Nasal cavity respiratory epithelium epithelial cell of viscerocranial mucosa (primary cell): Measurements from ENCODE around the gene GSTM1. TPM values are rescaled to one million over a fixed set of nuclear protein-coding genes. Genes with fewer than 3 reads are reported as not detected.

Experiments
- total RNA-seq: library from RNA; depleted of rRNA; stranded (reverse); fragments of >200 nt; gene quantifications from 2 replicates; pipeline ENCODE4 v1.2.3, GENCODE V29; 2014

Gene GSTM1
- total RNA-seq: 1.4 TPM in 1 of 2 replicates, not detected in the other

DNA sequence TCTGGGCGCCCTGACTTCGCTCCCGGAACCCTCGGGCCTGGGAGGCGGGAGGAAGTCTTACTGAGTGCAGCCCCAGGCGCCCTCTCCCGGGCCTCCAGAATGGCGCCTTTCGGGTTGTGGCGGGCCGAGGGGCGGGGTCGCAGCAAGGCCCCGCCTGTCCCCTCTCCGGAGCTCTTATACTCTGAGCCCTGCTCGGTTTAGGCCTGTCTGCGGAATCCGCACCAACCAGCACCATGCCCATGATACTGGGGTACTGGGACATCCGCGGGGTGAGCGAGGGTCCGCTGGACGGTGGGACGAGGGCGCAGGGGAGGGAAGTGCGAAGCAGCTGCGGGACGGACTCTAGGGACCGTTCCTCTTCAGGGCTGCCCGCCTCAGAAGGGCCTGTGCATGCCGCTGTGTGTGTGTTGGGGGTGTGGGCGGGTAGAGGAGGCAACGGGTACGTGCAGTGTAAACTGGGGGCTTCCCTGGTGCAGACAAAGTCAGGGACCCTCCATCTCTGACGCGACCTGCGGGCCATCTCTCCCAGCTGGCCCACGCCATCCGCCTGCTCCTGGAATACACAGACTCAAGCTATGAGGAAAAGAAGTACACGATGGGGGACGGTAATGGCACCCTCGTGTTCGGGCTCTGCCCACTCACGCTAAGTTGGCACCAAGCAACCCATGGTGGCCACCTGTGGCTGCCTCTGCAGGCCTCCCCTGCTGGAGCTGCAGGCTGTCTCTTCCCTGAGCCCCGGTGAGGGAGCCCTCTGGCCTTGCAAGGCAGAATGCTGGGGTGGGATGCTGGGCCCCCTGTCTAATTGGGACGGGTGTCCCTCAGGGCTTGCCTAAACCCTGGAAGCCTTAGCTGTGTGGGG, at the start of gene GSTM1:
Gene GSTM1, plus strand, starts transcription at position 177 of the 859 bp plus-strand sequence. Its CDS starts 57 bp downstream, at position 234.

DNA sequence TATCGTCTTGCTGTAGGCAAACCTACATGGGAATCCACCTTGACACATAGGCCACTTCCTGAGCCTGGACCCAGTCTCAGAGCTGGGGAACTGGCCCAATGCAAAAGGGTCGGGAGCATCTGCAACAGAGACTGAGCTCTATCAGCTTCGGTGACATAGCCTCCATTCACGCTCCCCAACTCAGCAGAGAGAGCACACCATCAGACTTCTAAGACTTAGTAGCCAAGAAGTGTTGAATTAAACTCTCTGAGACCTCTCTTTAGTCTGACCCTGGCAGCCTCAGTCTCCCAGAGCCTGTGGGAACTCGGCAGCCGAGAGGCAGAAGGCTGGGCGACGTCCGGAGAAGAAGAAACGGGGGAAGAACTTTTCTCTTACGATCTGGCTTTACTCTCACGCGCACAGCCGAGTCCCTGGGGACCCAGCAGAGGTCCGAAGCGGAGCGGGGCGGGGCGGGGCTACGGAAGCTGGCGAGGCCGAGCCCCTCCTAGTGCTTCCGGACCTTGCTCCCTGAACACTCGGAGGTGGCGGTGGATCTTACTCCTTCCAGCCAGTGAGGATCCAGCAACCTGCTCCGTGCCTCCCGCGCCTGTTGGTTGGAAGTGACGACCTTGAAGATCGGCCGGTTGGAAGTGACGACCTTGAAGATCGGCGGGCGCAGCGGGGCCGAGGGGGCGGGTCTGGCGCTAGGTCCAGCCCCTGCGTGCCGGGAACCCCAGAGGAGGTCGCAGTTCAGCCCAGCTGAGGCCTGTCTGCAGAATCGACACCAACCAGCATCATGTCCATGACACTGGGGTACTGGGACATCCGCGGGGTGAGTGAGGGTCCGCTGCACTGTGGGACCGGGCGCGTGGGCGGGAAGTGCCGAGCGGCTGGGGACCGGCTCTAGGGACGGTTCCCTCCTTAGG, 31.8 kb upstream of the GSTM1 start, which contains the start of gene GSTM4:
Gene GSTM4, plus strand, starts transcription at position 485 of the 905 bp plus-strand sequence. Its CDS starts 291 bp downstream, at position 776.

DNA sequence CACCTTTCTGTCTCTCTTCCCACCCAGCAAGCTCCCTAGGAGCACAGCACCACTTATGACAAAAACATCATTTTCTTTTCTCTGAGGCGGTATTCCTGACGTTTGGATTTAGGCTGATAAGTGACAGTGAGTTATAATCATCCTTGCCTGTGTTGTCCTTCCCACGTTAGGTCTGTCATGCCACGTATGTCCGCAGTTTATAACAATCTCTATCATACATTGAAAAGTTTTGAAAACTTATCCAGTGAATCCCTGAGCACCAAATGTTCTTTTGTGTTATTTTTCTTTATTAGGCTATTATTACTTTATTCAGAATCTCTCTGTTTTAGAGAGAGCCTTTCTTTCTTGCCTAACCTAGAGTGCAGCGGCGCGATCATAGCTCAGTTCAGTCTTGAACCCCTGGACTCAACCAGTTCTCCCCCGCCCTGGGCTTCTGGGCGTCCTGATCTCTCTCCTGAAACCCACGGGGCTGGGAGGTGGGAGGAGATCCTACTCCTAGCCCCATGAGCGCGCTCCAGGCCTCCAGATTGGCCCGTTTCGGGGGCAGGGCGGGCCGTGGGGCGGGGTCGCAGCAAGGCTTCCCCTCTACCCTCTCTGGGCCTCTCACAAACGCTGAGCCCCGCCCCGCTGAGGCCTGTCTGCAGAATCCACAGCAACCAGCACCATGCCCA, 20.0 kb upstream of the GSTM1 start, which contains the start of gene GSTM2:
Gene GSTM2, plus strand, starts transcription at position 606 of the 671 bp plus-strand sequence. Its CDS starts 59 bp downstream, at position 665.

DNA sequence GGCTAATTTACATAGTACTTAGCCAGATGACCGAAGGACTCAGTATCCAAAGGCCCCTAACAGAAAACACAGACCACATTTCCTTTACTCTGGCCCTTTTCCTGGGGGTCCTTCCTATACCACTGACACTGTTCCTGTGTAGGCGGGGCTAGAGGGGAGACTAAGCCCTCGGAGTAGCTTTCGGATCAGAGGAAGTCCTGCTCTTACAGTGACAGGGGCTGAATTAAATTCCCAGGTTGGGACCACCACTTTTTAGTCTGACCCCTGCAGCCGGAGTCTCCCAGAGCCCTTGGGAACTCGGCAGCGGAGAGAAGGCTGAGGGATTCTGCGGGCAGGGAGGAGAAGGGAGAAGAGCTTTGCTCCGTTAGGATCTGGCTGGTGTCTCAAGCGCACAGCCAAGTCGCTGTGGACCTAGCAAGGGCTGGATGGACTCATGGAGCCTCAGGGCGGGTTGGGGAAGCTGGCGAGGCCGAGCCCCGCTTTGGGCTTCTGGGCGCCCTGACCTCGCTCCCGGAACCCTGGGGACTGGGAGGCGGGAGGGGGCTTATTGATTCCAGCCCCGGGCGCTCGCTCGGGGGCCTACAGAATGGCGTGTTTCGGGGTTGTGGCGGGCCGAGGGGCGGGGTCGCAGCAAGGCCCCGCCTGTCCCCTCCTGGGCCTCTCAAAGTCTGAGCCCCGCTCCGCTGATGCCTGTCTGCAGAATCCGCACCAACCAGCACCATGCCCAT, 24.1 kb downstream of the GSTM1 start, which contains the start of gene GSTM5:
Gene GSTM5, plus strand, starts transcription at position 659 of the 728 bp plus-strand sequence. Its CDS starts 62 bp downstream, at position 721.

DNA sequence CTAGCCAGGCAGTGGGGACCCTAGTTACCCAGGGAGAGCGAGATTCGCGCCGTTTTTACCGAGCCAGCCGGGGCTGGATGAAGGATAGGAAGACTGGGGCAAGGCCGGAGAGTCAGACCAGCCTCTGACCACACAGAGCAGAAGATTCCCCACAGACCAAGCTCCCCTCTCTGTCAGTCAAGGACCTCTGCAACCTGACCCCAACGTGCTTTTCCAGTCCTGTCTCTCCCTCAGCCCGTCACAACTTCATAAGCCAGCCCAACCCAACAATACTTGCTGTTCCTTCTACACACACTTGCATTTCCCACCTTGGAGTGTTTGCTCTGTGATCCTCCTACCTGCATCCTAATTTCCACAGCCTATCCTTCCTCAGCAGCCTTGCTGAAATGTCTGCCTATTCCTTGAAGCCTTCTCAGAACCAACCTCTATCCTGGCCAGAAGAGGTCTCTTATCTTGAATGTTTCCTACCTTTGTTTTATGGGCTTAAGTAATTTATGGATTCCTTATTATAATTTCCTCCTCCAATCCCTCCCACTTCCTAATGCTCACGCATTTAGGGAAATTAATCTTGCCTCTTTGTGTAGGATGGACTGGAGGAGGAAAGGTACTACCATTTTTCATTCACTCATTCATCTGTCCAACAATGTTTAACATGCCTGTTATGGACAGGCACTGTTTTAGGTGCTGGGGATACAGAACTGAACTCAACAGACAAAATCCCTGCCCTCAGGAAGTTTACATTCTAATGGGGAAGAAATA, 53.2 kb downstream of the GSTM1 start, which contains the start of gene GSTM3:
Gene GSTM3, minus strand, starts transcription at position 424 of the 759 bp plus-strand sequence. CDS start 751 bp downstream, outside the sequence.

Other genes with a start within 250 kb of the GSTM1 start
- gene SYPL2, start 221.3 kb upstream of the GSTM1 start, total RNA-seq: not detected in 2 replicates
- 1.2 and 2.1 TPM in 2 replicates for gene ATXN7L2, start 203.9 kb upstream of the GSTM1 start, total RNA-seq
- gene CYB561D1, start 193.7 kb upstream of the GSTM1 start, total RNA-seq: 5.1 and 11.9 TPM in 2 replicates
- gene AMIGO1, start 178.1 kb upstream of the GSTM1 start, total RNA-seq: 0.34 and 1.6 TPM in 2 replicates
- gene GPR61, start 147.9 kb upstream of the GSTM1 start, total RNA-seq: under 0.01 TPM in 1 of 2 replicates, not detected in the other
- 16.4 and 17.9 TPM in 2 replicates for gene GNAI3, start 139.2 kb upstream of the GSTM1 start, total RNA-seq
- 0.14 TPM in 1 of 2 replicates, not detected in the other for gene GNAT2, start 68.2 kb upstream of the GSTM1 start, total RNA-seq
- 19.5 and 32.0 TPM in 2 replicates for gene AMPD2, start 68.0 kb upstream of the GSTM1 start, total RNA-seq
- 2.6 and 3.1 TPM in 2 replicates for gene GSTM4, start 31.7 kb upstream of the GSTM1 start, total RNA-seq
- gene GSTM2, start 19.8 kb upstream of the GSTM1 start, total RNA-seq: 0.34 and 9.2 TPM in 2 replicates
- not detected in 2 replicates for gene GSTM5, start 24.4 kb downstream of the GSTM1 start, total RNA-seq
- gene GSTM3, start 53.2 kb downstream of the GSTM1 start, total RNA-seq: 10.5 and 28.0 TPM in 2 replicates
- gene EPS8L3, start 76.1 kb downstream of the GSTM1 start, total RNA-seq: not detected in 2 replicates
- 0.68 and 11.7 TPM in 2 replicates for gene CSF1, start 223.0 kb downstream of the GSTM1 start, total RNA-seq